HEK293 (cell line): ENCODE data around the gene KCTD14.
A peak's percentile ranks its signal among the peaks of the same experiment; 100 is the strongest.

Source experiments
- CTCF ChIA-PET: fragments of 350-600 bp; formaldehyde crosslinking; extraction: SDS; loops from one replicate; lab custom pipeline; 2021; ENCODE audit warnings: antibody characterized with exemption; lab: Yijun Ruan, JAX
- POLR2A ChIA-PET: fragments of 300-600 bp; formaldehyde crosslinking; extraction: SDS; loops from one replicate; lab custom pipeline; 2020; ENCODE audit warnings: antibody characterized with exemption, inconsistent platforms; lab: Yijun Ruan, JAX
- H3K27ac ChIP-seq: fragments of 200-500 bp; sonication (Bioruptor generic); 2 replicates; pipeline ENCODE4 v1.5.1; 2014; ENCODE audit warnings: low read depth, low read length, control low read depth, inconsistent platforms; ENCODE audit errors: extremely low read depth
- H3K36me3 ChIP-seq, 2 experiments: fragments of 200-500 bp in 1 of 2; sonication (Bioruptor generic) in 1 of 2; 1 replicate in 1 of 2; 2 replicates in 1 of 2; pipeline ENCODE4 v1.5.1; 2014 to 2017; ENCODE audit warnings: inconsistent platforms in 2 of 2, low read length in 2 of 2; ENCODE audit not compliant: control insufficient read depth in 2 of 2, insufficient read depth in 1 of 2
- H3K4me1 ChIP-seq: fragments of 200-500 bp; sonication (Bioruptor generic); 2 replicates; pipeline ENCODE4 v1.5.1; 2014; ENCODE audit warnings: mild to moderate bottlenecking, low read length, inconsistent platforms; ENCODE audit not compliant: control insufficient read depth, insufficient read depth
- H3K4me3 ChIP-seq: 2 replicates; pipeline ENCODE4 v1.5.1; 2011; ENCODE audit warnings: low read depth, mild to moderate bottlenecking, control low read depth, low read length, moderate library complexity
- H3K9me3 ChIP-seq: fragments of 200-500 bp; sonication (Bioruptor generic); 2 replicates; pipeline ENCODE4 v1.5.1; 2014; ENCODE audit warnings: low read depth, low read length, inconsistent platforms; ENCODE audit not compliant: control insufficient read depth, insufficient read depth
- BCL11B ChIP-seq: fragments of 450-650 bp; formaldehyde crosslinking; IDR thresholded peaks from 2 replicates; pipeline ENCODE4 v1.5.1; 2016; ENCODE audit warnings: low read depth, missing biosample characterization, missing genetic modification characterization
- BCL6B ChIP-seq: fragments of 450-650 bp; formaldehyde crosslinking; IDR thresholded peaks from 2 replicates; pipeline ENCODE4 v1.5.1; 2017; ENCODE audit warnings: missing biosample characterization, missing genetic modification characterization
- CTCF ChIP-seq: fragments of 450-650 bp; formaldehyde crosslinking; IDR thresholded peaks from 2 replicates; pipeline ENCODE4 v1.5.1; 2016; ENCODE audit warnings: missing biosample characterization, missing genetic modification characterization
- HIC1 ChIP-seq: fragments of 450-650 bp; formaldehyde crosslinking; IDR thresholded peaks from 2 replicates; pipeline ENCODE4 v1.5.1; 2016; ENCODE audit warnings: missing biosample characterization, missing genetic modification characterization
- HOXD13 ChIP-seq: sonication (generic); formaldehyde crosslinking; IDR thresholded peaks from 2 replicates; pipeline ENCODE4 v1.8.0; 2022; ENCODE audit warnings: missing genetic modification reagents, borderline replicate concordance
- IKZF3 ChIP-seq: fragments of 450-650 bp; IDR thresholded peaks from 2 replicates; pipeline ENCODE4 v1.5.0; 2018; ENCODE audit warnings: missing biosample characterization, mild to moderate bottlenecking, missing genetic modification characterization, moderate library complexity
- KLF16 ChIP-seq: fragments of 450-650 bp; formaldehyde crosslinking; IDR thresholded peaks from 2 replicates; pipeline ENCODE4 v1.5.1; 2017; ENCODE audit warnings: missing biosample characterization, missing genetic modification characterization
- KLF8 ChIP-seq: fragments of 450-650 bp; formaldehyde crosslinking; IDR thresholded peaks from 2 replicates; pipeline ENCODE4 v1.5.1; 2016; ENCODE audit warnings: missing biosample characterization, missing genetic modification characterization
- REPIN1 ChIP-seq: fragments of 450-650 bp; formaldehyde crosslinking; IDR thresholded peaks from 2 replicates; pipeline ENCODE4 v1.5.1; 2017; ENCODE audit warnings: missing biosample characterization, missing genetic modification characterization, low read depth
- SCRT1 ChIP-seq: fragments of 450-650 bp; formaldehyde crosslinking; IDR thresholded peaks from 2 replicates; pipeline ENCODE4 v1.5.1; 2016; ENCODE audit warnings: missing biosample characterization, missing genetic modification characterization, borderline replicate concordance
- ZBTB17 ChIP-seq: fragments of 450-650 bp; formaldehyde crosslinking; IDR thresholded peaks from 2 replicates; pipeline ENCODE4 v1.5.1; 2016; ENCODE audit warnings: missing biosample characterization, missing genetic modification characterization
- ZBTB44 ChIP-seq: fragments of 450-650 bp; IDR thresholded peaks from 2 replicates; pipeline ENCODE4 v1.5.1; 2018; ENCODE audit warnings: missing biosample characterization, mild to moderate bottlenecking, missing genetic modification characterization
- ZFHX2 ChIP-seq: fragments of 450-650 bp; formaldehyde crosslinking; conservative IDR thresholded peaks from 2 replicates; pipeline ENCODE4 v1.5.1; 2016; ENCODE audit warnings: missing biosample characterization, missing genetic modification characterization
- ZIC2 ChIP-seq: fragments of 450-650 bp; formaldehyde crosslinking; IDR thresholded peaks from 2 replicates; pipeline ENCODE4 v1.5.1; 2016; ENCODE audit warnings: missing biosample characterization, missing genetic modification characterization
- ZNF114 ChIP-seq: fragments of 450-650 bp; formaldehyde crosslinking; IDR thresholded peaks from 2 replicates; pipeline ENCODE4 v1.5.0; 2017; ENCODE audit warnings: missing biosample characterization, missing genetic modification characterization
- ZNF169 ChIP-seq: fragments of 450-650 bp; formaldehyde crosslinking; IDR thresholded peaks from 2 replicates; pipeline ENCODE4 v1.5.1; 2016; ENCODE audit warnings: missing biosample characterization, missing genetic modification characterization
- ZNF239 ChIP-seq: fragments of 450-650 bp; formaldehyde crosslinking; IDR thresholded peaks from 2 replicates; pipeline ENCODE4 v1.5.1; 2016; ENCODE audit warnings: missing biosample characterization, missing genetic modification characterization
- ZNF335 ChIP-seq: fragments of 450-650 bp; formaldehyde crosslinking; conservative IDR thresholded peaks from 2 replicates; pipeline ENCODE4 v1.5.1; 2016; ENCODE audit warnings: missing biosample characterization, missing genetic modification characterization
- ZNF514 ChIP-seq: fragments of 450-650 bp; formaldehyde crosslinking; IDR thresholded peaks from 2 replicates; pipeline ENCODE4 v1.5.1; 2016; ENCODE audit warnings: missing biosample characterization, missing genetic modification characterization
- ZNF529 ChIP-seq: fragments of 450-650 bp; formaldehyde crosslinking; IDR thresholded peaks from 2 replicates; pipeline ENCODE4 v1.5.1; 2017; ENCODE audit warnings: missing genetic modification characterization, missing biosample characterization; ENCODE audit not compliant: insufficient replicate concordance
- ZNF558 ChIP-seq: fragments of 450-650 bp; formaldehyde crosslinking; IDR thresholded peaks from 2 replicates; pipeline ENCODE4 v1.5.1; 2016; ENCODE audit warnings: missing biosample characterization, missing genetic modification characterization
- ZNF585B ChIP-seq: fragments of 450-650 bp; formaldehyde crosslinking; IDR thresholded peaks from 2 replicates; pipeline ENCODE4 v1.5.1; 2016; ENCODE audit warnings: missing biosample characterization, missing genetic modification characterization
- ZNF639 ChIP-seq: fragments of 450-650 bp; formaldehyde crosslinking; IDR thresholded peaks from 2 replicates; pipeline ENCODE4 v1.5.1; 2016; ENCODE audit warnings: missing biosample characterization, missing genetic modification characterization
- ZNF645 ChIP-seq: fragments of 450-650 bp; formaldehyde crosslinking; IDR thresholded peaks from 2 replicates; pipeline ENCODE4; 2016; ENCODE audit warnings: missing biosample characterization, missing genetic modification characterization
- ZNF660 ChIP-seq: fragments of 450-650 bp; IDR thresholded peaks from 2 replicates; pipeline ENCODE4 v1.5.1; 2018; ENCODE audit warnings: missing biosample characterization, mild to moderate bottlenecking, missing genetic modification characterization
- ZNF792 ChIP-seq: fragments of 450-650 bp; formaldehyde crosslinking; IDR thresholded peaks from 2 replicates; pipeline ENCODE4 v1.5.1; 2016; ENCODE audit warnings: missing biosample characterization, missing genetic modification characterization
- ZNF837 ChIP-seq: fragments of 450-650 bp; formaldehyde crosslinking; IDR thresholded peaks from 2 replicates; pipeline ENCODE4 v1.5.1; 2016; ENCODE audit warnings: missing biosample characterization, missing genetic modification characterization

KCTD14 gene

GRCh38 chr11:78010304-78010703 is 12.8 kb downstream of the KCTD14 start (continued):
- TF ChIP-seq HIC1 (tag by site-specific recombination), result no peak
- TF ChIP-seq ZIC2, result no peak
- no peak for TF ChIP-seq ZFHX2 (tag by site-specific recombination)
- no peak for TF ChIP-seq ZNF239 (tag by site-specific recombination)
- TF ChIP-seq KLF16, result no peak
- TF ChIP-seq, all 188 proteins: peak for 0

- Histone ChIP-seq H3K9me3 (no peaks in the 10 kb centered on the region), H3K36me3 (no peaks in the 10 kb centered on the region), H3K4me1 (no peaks in the 10 kb centered on the region), H3K27ac (no peak overlapping the region), H3K4me3 (no peak overlapping the region)
- TF ChIP-seq ZBTB44 (tag by site-specific recombination) (no peak), IKZF3 (tag by site-specific recombination) (no peak), ZNF645 (tag by site-specific recombination) (no peak), HOXD13 (CRISPR knock-in tag) (no peak), ZNF114 (tag by site-specific recombination) (no peak), BCL11B (tag by site-specific recombination) (no peak), ZNF660 (tag by site-specific recombination) (no peak), ZNF585B (no peak), ZNF169 (tag by site-specific recombination) (no peak), ZNF529 (no peak), ZNF792 (tag by site-specific recombination) (no peak), ZNF335 (tag by site-specific recombination) (no peak), ZNF514 (tag by site-specific recombination) (no peak)
- ChIA-PET CTCF (interaction anchor here (1.4 to 2.5 kb wide), 2 partner anchors 9 to 37 kb away, joined by 7 to 13 read pairs; no protein-coding TSS in a partner anchor), POLR2A (no interaction called here)
These were observed 14.0 kb downstream of the KCTD14 start for GRCh38 chr11:78009062-78009461.

- Histone ChIP-seq H3K27ac (no peak overlapping the region), H3K9me3 (no peaks in the 10 kb centered on the region), H3K36me3 (no peaks in the 10 kb centered on the region), H3K4me3 (no peak overlapping the region), H3K4me1 (no peaks in the 10 kb centered on the region)
- POLR2A ChIA-PET, result interaction anchor here (1.5 kb wide), 1 partner anchor 181 kb away, joined by 3 read pairs; no protein-coding TSS in a partner anchor
- CTCF ChIA-PET, result interaction anchor here (0.6 to 2.2 kb wide), 14 partner anchors 7 to 224 kb away, joined by 3 to 17 read pairs (median 4); partner anchors contain the start of gene RSF1
- TF ChIP-seq REPIN1 (no peak), ZNF639 (tag by site-specific recombination) (no peak), ZBTB17 (tag by site-specific recombination) (peak; percentile 54; the same call in 1 of the 2 replicates), CTCF (tag by site-specific recombination) (peak; percentile 57; the same call in 1 of the 2 replicates), SCRT1 (peak; percentile 77), BCL6B (tag by site-specific recombination) (no peak), KLF8 (tag by site-specific recombination) (no peak), ZNF558 (no peak), ZNF837 (tag by site-specific recombination) (no peak)
These were observed 22.9 kb downstream of the KCTD14 start for GRCh38 chr11:78000193-78000592.
